HG02678 (cell line): ENCODE measurements around the gene TDRD1.

Experiments
- ATAC-seq: cut with Tn5 transposase; IDR thresholded peaks from one replicate; pipeline ENCODE4 v1.9.1; 2021; ENCODE audit warnings: mild to moderate bottlenecking, moderate library complexity; ENCODE audit not compliant: unreplicated experiment

TDRD1 gene

DNA sequence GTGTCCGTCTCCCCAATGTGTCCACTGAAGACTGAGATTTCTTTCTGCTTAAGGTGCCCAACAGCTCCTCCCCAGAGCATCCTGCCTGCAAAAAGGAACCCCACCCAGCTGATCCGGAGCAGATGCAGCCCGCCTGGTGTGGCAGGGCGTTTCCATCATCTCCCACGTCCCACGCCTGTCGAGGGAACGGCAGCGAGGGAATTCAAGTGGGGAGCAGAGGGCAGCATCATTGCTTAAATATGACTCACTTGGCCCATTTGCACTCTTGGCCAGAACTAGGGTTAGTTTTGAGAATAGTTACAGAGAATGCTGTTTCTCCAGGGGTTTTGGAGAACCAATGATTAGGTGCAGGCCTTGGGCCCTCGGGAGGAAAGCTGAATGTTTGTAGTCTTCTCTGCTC is 80.7 kb downstream of the TDRD1 start:
- no peak for ATAC-seq

DNA sequence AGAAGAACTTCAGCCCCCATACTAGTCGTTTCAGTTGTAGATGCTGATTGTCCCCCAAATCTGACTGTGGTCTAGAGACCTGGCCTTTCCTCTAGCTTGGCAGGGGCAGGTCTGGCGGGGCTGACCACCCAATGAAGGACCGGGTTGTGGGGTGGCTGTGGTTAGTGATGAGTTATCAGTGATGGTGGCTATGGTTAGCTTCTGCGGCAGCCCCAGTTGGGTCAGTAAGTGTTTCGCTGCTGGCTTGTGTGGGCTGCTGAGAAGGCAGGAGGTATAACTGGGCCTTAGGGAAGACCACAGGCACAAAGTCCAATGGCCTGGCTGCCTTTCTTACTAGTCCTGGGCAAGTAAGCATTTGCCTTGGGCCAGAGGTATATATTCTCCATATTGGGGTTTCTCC is 81.2 kb downstream of the TDRD1 start:
- no peak for ATAC-seq

GRCh38 chr10:114261076-114261475 is 81.9 kb downstream of the TDRD1 start:
- no peak for ATAC-seq

DNA sequence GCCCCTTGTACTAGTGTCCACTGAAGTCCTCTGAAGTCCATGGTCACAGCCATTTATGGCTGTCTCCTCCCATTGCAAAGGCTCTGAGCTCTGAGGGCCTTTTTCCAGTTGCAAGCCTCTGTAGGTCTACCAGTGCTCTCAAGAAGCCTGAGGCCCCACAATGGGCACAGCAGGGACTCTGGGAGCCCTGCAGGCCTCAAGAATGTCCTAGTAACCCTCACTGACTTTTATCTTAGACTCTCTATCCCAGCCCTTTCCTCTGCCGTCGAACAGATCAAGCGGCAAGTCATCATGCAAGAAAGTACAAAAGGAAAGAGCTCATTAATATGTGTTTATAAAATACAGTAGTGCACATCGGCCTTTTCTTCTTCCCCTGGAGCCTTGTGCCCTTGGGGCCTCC is 83.3 kb downstream of the TDRD1 start:
- no peak for ATAC-seq

DNA sequence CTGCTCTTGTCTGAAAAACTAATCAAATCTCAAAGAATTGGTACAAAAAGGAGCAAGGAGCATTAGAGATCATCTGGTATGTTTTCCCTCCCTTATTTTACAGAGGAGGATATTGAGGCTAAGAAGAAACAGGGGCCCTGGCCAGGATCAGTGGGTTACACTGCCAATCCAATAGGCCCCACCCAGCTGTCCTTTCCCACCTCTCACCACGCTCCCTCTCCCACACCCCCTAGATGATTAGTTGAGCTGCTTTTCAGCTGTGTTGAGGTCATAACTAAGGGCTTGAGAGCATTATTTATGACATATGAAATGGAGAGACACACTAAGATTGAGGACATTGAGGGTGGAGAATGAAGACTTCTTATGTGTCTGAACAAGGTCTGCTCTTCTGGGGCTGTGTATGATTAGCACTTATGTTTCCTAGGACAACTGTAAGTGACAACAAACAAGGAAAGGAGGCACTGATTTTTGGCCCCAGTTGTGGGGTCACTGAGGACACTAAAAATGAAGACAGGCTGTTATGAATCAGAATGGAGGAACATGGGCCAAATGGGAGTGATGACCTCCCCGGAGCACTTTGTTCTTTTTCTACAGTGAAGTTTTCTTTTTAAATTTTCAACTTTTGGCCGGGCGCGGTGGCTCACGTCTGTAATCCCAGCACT is 86.4 kb downstream of the TDRD1 start:
- ATAC-seq: no peak

GRCh38 chr10:114266521-114266920 is 87.4 kb downstream of the TDRD1 start:
- ATAC-seq: no peak

DNA sequence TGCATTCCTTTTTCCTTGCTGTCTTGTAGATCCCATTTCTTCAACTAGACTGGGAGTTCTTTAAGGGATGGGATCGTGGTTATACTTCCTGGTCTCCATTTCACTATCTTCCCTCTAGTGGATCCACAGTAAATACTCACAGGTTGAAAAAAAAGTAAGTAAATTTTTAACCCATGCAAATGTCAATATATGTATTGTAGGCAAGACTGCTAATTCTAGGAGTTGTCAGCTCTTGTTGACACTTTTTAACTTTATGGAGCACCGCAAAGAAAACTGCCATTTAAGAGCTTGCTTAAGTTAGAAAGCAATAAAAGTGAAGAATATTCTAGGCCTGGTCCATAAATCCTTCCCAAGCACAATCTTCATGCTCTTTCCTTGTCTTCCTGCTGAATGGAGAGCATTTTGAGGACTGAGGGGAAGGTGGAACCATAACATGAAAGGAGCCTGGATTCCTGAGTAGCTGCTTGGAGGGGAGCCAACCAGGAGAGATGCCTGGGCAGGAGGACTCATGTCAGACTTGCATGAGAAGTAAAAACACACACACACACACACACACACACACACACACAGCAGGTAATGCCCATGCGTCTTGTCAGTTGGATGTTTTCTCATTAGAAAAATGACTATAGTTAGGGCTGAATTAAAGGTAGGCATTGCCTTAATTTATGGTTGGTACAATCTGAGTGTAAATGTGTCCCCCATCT is 92.1 kb downstream of the TDRD1 start:
- no peak for ATAC-seq

DNA sequence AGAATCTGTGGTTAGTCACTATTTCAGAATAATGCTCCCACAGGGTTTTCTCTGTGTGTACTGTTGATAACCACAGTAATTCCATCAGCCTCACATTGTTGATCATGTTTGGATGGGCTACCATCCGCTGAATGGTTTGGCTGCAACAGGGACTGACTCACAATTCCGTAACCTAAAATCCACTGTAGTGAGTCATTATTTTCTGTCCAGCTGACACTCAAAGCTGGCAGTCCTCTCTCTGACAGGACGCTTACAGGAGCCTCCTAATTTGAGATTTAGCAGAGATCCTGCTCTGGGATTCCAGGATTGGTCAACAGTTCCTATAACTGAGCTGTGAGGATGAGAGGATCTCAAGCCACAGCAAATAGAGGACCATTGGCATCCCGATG is 92.6 kb downstream of the TDRD1 start:
- no peak for ATAC-seq

GRCh38 chr10:114272696-114273095 is 93.5 kb downstream of the TDRD1 start:
- no peak for ATAC-seq

- no peak for ATAC-seq
These were observed 94.8 kb downstream of the TDRD1 start for GRCh38 chr10:114273910-114274309.

DNA sequence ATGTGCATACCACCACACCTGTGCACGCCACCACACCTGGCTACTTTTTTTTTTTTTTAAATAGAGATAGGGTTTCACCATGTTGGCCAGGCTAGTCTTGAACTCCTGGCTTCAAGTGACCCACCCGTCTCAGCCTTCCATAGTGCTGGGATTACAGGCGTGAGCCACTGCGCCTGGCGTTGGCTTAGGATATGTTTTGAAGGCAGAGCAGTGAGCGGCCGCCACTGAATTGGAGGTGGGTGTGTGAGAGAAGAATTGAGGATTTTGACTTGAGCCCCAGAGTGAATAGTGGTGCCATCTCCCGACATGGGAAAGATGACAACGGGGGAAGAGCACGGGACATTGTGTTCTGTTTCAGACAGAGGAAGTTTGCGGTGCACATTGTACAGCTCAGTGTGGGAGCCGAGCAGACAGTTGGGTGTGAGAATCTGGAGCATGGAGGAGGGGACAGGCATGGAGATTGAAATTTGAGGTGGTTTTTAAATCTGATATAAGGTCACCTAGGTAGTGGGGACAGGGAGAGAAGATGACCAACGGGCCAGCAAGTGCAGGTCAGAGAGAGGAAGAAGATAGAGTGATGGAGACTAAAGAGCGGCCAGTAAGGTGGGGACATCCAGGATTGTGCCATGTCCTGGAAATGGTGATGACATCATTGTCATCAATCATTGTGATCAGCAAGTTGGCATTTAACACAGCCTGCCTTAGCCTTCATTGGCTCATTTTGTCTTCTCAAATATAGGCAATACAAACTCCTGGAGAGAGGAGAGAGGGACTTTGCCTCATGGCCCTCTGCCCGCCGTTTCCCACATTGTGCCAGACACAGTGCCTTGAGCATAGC is 95.7 kb downstream of the TDRD1 start:
- no peak for ATAC-seq

- no peak for ATAC-seq
These were observed 96.9 kb downstream of the TDRD1 start for GRCh38 chr10:114276066-114276465.

DNA sequence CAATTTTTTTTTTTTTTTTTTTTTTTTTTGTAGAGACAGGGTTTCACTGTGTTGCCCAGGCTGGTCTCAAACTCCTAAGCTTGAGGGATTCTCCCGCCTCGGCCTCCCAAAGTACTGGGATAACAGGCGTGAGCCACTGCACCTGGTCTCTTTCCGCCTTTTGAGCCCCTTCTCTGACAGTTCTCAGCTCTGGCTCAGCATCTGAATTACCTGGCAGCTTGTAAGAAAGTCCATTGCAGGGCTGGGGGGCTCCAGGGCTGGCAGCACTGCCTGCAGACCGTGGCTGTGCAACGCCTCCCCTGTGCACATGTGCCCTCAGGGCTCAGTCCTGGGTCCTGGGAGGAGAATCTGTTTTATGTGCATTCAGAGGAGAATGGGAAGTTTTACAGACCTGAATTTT is 97.5 kb downstream of the TDRD1 start:
- ATAC-seq: no peak

DNA sequence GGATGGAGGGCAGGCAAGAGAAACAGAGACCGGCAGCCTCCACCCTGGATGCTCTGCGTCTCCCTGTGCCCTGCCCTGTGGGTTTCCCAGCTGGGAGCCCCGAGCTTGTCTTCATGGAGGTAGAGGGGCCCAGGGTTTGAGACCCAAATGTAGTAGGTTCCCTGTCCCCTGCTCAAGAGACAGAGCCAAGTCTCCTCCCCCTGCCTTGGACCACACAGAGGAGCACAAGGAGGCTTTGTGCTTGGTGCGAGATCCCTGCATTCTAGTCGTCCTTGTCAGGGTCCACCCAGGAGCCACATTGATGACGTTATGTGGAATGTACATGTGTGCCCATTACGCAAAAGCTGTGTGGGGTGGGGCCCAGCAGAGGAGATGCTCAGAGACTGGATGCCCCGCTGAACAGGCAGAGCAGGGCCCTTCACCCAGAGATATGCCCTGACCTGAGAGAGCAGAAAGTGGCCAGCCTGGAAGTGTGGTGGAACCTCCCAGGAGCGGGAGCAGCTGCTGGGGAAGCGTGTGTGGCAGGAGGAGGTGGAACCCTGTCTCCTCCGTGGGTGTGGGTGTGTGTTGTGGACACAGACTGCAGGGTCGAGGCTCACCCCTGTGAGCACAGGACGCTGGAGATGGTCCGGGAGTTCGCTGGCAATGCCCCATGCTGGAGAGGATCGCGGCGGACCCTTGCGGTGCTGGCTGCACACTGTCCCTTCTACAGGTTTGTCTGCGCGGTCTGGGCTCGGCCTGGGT is 99.2 kb downstream of the TDRD1 start:
- no peak for ATAC-seq

DNA sequence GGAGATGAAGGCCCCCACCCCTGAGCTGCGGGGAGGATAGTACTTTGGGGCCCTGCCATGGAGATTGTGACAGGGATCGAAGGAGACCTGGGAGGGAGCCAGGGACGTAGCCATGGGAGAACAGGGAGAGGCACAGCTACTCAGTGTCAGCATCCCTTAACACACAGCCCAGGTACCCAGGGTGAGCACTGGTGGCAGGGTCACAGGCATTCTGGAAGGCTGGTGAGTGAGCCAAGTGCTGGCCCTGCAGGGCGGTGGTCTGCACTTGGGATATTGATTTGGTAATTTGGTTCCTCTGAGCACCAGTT is 99.7 kb downstream of the TDRD1 start:
- no peak for ATAC-seq

- no peak for ATAC-seq
These were observed 100.1 kb downstream of the TDRD1 start for GRCh38 chr10:114279289-114279688.

GRCh38 chr10:114279901-114280644 is 100.9 kb downstream of the TDRD1 start:
- ATAC-seq: no peak

- no peak for ATAC-seq
These were observed 101.9 kb downstream of the TDRD1 start for GRCh38 chr10:114281006-114281405.

GRCh38 chr10:114281461-114281860 is 102.3 kb downstream of the TDRD1 start:
- no peak for ATAC-seq
